K562 treated with DMSO at 1 percent for 48 hours (cell line): Measurements from ENCODE around the gene UQCR11. TPM values are rescaled to one million over a fixed set of nuclear protein-coding genes. Genes with fewer than 3 reads are reported as not detected.

Source experiments
- total RNA-seq: library from RNA; unstranded; fragments of 300-600 nt; gene quantifications from 2 replicates; pipeline ENCODE4 v1.2.3, GENCODE V29; 2022; ENCODE audit warnings: low replicate concordance; ENCODE audit errors: extremely low read depth

The UQCR11 gene
- not detected in 2 replicates for total RNA-seq

DNA sequence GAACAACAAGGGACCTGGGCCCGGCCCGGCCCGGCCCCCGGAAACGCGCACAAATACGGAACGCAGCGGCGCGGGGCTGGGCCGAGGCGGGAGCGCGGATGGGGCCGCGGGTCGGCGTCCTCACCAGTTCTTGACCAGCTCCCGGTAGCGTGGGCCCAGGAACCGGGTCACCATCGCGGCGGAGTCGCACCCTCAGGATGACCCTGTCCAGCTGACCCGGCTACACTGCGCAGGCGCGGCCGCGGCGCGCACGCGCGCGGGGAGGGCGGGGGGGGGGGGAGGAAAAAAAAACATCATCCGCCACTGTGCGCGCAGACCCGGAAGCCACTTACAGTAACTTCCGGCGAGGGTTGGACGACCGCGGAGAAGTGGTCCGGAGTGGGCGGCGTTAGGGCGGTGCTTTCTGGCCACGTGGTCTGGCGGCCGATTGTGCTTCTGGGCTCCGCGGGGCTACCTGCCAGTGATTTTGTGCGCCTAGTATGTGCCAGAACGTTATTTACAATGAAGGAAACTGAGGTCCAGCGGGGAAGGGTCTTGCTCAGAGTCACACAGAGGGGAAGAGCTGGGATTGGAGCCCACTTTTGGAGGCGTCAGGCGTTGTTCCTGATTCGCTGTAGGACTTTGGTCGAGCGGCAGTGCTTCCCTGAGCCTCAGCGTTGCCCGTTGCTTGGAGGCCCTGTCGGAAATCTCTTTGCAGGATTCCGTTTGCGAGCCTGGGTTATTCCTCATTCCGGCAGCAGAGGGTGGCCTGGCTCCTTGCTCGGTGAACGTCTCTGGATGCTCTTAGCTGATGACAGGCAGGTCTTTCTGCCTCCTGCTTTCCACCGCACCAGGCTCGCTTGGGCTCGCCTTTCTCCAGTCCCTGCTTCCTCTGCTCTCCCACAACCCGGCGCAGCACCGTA, at the start of gene UQCR11:
TSS of gene UQCR11 (minus strand) at position 227 of the 902 bp plus-strand sequence. CDS start at position 174, 53 bp downstream.

DNA sequence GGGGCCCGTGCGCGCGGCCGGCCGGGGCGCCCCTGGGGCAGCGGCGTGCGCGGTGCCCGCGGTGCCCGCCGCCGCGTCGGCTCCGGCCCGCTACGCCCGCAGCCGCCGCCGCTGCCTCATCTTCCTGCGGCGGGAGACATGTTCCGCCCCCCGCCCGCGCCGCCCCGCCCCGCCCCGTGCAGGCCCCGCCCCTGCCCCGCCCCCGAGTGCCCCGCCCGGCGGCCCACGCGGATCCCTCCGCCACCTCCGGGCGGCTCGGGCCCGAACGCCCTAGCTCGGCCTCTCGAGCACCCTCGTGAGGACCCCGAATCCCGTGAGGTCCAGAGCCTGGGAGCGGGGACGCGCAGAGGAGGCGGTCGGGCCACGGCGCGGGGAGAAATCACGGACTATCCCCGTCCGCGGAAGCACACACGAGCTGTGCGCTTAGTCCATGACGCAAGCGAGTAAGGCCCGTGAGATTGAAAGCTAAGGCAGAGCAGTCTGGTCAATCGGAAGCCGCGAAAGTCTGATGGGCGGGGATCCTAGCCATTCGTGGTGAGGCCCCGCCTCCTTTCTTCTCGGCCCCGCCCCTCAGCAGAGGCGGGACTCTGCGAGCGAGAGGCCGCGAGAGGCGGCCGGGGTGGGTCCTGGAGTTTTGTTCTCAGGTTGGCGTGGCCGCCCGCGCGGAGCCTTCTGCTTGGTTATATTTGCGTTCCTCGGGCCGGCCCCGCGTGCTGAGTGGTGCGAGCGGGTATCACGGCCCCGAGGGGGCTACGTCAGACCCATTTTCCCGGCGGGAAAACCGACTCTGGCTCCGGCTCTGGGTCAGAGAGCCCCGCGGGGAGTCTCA, 47.4 kb upstream of the UQCR11 start, which contains the start of gene TCF3:
TSS of gene TCF3 (minus strand) at position 145 of the 829 bp plus-strand sequence. CDS start 2,367 bp downstream, outside the sequence.

DNA sequence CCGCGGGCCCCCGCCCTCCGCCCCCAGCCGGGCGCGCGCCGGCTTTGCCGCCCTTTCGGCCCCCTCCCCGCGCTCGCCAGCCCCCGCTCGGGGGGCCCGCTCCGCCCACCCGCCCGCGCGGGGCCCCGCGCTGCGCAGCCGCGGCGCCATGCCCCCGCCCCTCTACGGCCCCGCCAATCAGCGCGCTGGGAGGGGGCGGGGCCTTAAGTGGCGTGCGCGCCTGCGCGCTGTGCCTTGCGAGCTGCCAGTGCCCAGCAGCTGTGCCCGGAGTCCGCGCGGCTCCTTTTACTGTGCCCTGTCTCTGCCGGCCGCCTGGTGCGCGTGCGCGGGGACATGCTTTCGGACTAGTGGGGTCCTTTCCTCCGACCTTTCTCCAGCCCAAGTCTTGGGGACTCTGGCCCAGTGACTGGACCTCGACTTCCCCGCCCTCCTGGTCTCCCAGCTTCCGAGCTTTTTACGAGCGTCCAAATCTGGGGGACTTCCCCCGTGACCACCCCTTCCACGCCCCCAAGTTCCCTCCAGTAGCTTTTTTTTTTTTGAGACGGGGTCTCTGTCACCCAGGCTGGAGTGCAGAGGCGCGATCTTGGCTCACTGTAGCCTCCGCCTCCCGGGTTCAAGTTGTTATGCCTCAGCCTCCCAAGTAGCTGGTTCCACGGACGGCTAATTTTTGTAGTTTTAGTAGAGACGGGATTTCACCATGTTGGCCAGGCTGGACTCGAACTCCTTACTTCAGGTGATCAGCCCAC, 12.3 kb downstream of the UQCR11 start, which contains the start of gene MBD3:
TSS of gene MBD3 (minus strand) at position 111 of the 746 bp plus-strand sequence. CDS start 234 bp downstream, outside the sequence.

DNA sequence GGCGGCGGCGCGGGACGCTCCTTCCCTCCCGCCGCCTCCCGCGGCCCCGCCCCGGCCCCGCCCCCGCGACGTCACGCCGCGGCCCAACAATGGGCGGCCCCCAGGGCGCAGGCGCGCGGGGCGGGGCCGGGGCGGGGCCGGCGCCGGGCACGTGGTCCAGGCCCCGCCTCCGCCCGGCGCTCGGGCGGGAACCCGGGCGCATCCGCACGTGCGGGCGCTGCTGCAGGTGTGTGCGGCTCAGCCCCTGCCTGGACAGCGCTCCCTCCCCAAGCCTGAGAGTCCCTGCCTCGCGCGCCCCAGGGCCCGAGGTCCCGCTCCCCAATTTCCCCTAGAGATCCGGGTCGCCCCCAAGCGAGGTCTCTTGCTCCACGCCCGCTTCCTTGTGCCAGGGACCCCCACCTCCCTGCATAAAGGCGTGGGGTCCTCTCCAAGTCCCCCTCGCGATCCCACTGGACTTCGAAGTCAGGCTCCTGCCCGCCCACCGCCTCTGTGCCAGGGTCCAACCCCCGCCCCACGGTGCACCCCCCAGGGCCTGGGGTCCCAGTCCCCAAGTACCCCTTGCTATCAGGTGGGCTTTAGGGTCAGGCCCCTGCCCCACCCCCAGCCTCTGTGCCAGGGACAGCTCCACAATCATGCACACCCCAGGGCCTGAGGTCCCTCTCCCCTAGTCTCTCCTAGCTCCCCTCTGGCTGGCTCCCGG, 36.8 kb downstream of the UQCR11 start, which contains the start of gene MEX3D:
TSS of gene MEX3D (minus strand) at position 6 of the 700 bp plus-strand sequence. CDS start 267 bp downstream, outside the sequence.

Other genes with a start within 250 kb of the UQCR11 start
- not detected in 2 replicates for gene NDUFS7, start 221.6 kb downstream of the UQCR11 start, total RNA-seq
- gene GAMT, start 203.9 kb downstream of the UQCR11 start, total RNA-seq, result not detected in 2 replicates
- gene DAZAP1, start 197.9 kb downstream of the UQCR11 start, total RNA-seq, result not detected in 2 replicates
- 3,927 TPM in 1 of 2 replicates, not detected in the other for gene RPS15, start 167.1 kb downstream of the UQCR11 start, total RNA-seq
- gene APC2, start 155.3 kb downstream of the UQCR11 start, total RNA-seq, result not detected in 2 replicates
- not detected in 2 replicates for gene C19orf25, start 126.2 kb downstream of the UQCR11 start, total RNA-seq
- gene PCSK4, start 115.1 kb downstream of the UQCR11 start, total RNA-seq, result not detected in 2 replicates
- gene REEP6, start 114.3 kb downstream of the UQCR11 start, total RNA-seq, result not detected in 2 replicates
- not detected in 2 replicates for gene ADAMTSL5, start 92.4 kb downstream of the UQCR11 start, total RNA-seq
- not detected in 2 replicates for gene PLK5, start 81.4 kb downstream of the UQCR11 start, total RNA-seq
- not detected in 2 replicates for gene MEX3D, start 37.1 kb downstream of the UQCR11 start, total RNA-seq
- 422 TPM in 1 of 2 replicates, not detected in the other for gene MBD3, start 12.6 kb downstream of the UQCR11 start, total RNA-seq
- gene TCF3, start 47.2 kb upstream of the UQCR11 start, total RNA-seq, result 141 TPM in 1 of 2 replicates, not detected in the other
- gene ONECUT3, start 148.0 kb upstream of the UQCR11 start, total RNA-seq, result not detected in 2 replicates
- gene ATP8B3, start 206.8 kb upstream of the UQCR11 start, total RNA-seq, result not detected in 2 replicates
- not detected in 2 replicates for gene REXO1, start 243.0 kb upstream of the UQCR11 start, total RNA-seq